NCI-H2081 treated with DMSO at 0.1 percent for 48 hours (cell line): ENCODE measurements around the gene SGCD.

ENCODE experiments used
- DNase-seq: peaks from one replicate; lab custom pipeline; 2025; lab: John Stamatoyannopoulos, UW

SGCD gene

GRCh38 chr5:156401804-156402203 is 74.8 kb downstream of the SGCD start:
- DNase-seq, result no peak

GRCh38 chr5:156402387-156402921 is 75.5 kb downstream of the SGCD start:
- no peak for DNase-seq

- no peak for DNase-seq
Observed at GRCh38 chr5:156405988-156406387, 79.0 kb downstream of the SGCD start.

DNA sequence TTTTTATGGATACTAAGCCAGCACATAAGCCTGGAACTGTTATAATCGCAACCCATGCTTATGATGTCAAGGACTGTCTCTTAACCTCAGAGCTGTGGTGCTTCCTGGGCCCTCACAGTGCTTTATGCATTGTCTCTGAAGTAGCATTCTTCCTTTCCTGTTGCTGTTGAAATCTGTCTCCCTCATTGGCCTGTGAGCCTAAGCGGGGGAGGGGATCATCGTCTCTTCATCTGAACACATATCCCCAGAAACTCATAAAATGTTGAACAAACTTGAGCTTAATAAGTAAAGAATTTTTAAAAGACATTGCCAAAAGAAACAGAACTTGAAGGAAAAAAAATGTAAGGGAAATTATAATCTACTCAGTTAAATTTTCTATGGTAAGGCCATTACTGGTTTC is 80.3 kb downstream of the SGCD start:
- no peak for DNase-seq

- DNase-seq, result no peak
Observed at GRCh38 chr5:156409834-156410233, 82.9 kb downstream of the SGCD start.

DNA sequence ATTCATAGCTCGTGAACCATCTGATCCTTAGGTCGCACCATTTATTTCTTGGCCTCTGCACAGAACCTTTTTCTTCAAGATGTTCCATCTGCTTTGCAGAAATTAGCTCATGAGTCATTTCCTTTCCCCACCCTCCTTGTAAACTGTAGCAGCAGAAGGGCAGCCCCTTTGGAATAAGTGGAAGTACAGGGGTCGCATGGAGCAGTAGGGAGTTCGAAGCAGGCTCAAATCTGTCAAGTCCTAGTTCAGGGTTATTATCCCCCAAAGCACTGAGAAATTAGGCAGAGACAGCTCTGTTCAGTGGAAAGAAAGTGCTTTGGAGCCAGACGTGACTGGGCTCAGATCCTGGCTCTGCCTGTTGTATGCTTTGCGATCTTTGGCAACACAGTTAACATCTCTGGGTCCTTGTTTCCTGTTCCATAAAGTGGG is 84.2 kb downstream of the SGCD start:
- no peak for DNase-seq

DNA sequence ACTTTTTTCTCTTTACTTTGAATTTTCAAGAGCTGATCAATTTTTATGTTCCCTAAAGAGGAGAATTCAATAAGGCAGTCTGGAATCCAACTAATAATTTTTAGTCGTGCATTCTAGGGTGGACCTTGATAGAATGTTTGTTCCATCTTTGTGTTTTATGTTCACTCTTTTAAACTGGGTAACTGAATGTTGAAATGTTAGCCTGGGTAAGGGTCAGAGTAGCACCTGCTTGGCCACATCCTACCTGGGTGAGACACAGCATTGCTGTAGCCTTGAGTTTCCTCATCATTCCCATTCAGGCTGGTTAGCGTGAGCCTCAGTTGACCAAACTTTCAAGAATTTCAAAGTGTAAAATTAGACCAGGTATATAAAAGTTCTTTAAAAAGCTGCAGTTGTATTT is 85.0 kb downstream of the SGCD start:
- DNase-seq, result no peak

- DNase-seq, result no peak
Observed at GRCh38 chr5:156414391-156414790, 87.4 kb downstream of the SGCD start.

- no peak for DNase-seq
Observed at GRCh38 chr5:156419661-156420060, 92.7 kb downstream of the SGCD start.

DNA sequence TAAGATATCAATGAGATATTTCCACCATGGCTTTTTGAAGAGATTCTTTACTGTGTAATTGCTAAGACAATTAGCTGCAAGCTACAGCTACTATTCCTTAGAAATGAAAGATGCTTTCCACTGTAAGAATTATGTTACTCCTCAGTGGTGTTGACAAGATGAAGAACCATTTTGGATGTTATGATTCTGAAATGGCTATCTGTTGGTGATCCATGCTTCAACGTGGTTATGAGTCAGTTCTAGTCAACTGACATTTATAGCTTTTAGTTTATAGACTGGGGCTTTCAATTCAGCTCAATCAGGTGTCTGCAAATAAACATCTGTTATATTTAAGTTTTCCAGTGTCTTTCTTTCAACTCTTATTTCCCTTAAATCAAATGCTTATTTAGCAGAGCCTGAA is 93.7 kb downstream of the SGCD start:
- DNase-seq, result no peak

GRCh38 chr5:156421798-156422197 is 94.8 kb downstream of the SGCD start:
- DNase-seq, result no peak

DNA sequence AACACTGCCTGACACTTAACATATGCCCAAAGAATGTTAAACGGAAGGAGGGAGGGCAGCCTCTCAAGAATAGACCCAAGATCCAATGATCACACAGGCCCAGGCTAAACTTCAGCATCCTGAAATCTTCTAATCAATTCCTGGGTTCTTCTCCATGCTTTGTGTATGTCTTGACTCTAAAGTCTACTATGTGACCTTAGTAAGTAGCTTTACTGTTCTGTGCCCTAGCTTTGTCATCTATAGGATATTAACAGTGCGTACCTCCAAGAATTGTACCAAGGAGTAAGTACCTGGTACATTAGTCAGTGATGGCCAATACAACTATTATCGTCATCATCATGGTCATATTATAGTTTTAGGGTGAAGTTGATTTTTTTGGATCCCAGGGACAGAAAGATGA is 96.6 kb downstream of the SGCD start:
- no peak for DNase-seq

- DNase-seq, result no peak
Observed at GRCh38 chr5:156427315-156427714, 100.4 kb downstream of the SGCD start.

GRCh38 chr5:156431956-156432829 is 105.2 kb downstream of the SGCD start:
- no peak for DNase-seq

DNA sequence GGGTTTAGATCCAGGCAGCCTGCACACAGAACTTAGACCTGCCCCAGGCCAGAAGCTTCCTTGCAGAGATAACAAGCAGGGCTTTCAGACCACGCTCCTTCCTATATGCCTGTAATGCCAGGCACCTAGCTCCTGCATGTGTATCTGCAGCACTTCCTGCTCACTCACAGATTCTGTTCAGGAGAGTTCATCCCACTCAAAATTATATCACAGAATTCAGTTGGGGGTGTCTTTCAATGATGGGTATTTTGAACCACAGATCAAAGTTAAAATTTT is 105.8 kb downstream of the SGCD start:
- no peak for DNase-seq

DNA sequence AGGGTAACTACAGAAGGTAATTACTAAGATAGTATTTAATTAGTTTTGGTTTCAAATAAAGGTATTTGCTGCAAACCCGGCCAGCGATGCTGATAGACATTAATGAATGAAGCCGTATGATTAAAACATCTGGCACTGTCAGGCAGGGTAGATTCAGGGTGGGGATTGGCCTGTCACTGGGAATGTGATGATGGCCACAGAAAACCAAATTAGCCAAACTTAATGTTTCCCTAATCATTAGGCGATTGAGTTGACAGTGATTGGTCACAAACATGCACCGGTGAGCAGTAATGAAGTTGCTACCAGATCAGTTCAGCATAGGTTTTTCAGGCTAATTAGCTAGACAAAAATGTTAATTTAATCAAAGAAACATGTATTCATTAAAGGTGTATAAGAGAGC is 107.5 kb downstream of the SGCD start:
- no peak for DNase-seq

GRCh38 chr5:156435101-156435500 is 108.1 kb downstream of the SGCD start:
- DNase-seq, result no peak

DNA sequence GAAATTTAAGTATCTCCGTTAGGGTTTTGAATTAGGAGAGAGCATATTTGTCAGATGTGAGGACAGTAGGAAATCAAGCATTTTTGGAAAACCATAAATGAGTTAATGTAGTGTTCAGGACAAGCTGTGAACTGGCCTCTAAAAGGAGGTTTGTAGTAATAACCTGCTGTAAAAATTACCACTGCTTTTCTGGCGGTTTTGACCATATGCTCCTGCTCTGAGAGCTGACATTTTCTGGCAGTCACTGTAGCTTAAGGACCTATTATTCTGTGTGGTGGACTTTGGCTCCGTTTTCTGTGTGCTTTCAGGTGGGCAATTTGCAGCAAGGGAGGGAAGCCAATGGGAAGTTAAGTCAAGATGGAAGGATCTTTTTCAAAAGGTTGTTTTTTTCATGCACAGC is 111.1 kb downstream of the SGCD start:
- no peak for DNase-seq

DNA sequence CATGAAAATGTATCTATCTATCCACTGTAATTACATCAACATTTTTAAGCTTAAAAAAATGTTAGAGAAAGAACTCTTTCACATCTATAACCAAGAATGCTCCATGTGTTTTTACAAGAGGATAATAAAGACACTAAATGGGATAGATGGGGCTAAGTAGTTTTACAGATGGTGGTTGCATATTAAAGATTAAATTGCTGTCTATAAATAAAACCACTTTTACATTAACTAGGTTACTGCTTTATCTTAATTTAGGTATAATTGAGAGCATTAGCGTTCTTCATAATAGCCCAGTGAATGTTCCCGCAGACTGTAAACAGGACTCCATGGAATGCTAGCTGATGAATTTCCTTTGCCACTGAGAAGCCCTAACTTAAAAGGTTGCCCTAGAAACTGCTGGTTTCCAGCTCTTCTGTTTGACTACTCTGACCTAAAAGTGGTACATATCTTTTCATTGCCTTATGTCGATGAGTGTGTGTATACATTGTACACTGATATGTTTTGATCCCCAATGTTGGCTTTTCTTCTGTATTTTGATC is 117.9 kb downstream of the SGCD start:
- no peak for DNase-seq

- DNase-seq, result no peak
Observed at GRCh38 chr5:156446526-156446925, 119.6 kb downstream of the SGCD start.

- DNase-seq, result no peak
Observed at GRCh38 chr5:156450778-156451177, 123.8 kb downstream of the SGCD start.

DNA sequence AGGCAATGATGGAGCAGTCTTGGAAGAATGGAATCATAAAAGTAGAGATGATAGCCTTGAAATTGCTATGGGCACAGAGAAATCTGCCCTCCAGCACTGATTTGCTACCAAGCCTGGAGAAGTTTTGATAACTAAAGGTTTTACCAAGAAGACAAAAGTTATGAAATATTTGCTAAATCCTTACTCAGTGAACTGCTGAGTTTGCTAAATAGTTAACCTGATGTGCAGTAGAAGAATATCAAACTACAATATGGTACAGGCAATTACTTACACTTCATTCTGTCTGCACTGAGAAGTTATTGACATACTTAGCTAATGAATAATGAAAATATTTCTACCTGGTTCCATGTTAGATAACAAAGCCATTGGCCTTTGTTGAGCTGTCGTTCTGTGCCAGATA is 124.5 kb downstream of the SGCD start:
- no peak for DNase-seq

GRCh38 chr5:156456857-156457256 is 129.9 kb downstream of the SGCD start:
- DNase-seq, result no peak
